Upper lobe of left lung (tissue), 4 donors: ENCODE measurements around the gene MARK2.

Source experiments
- POLR2A ChIP-seq, 4 donors: fragments of 450-650 bp; IDR thresholded peaks; one replicate each; pipeline ENCODE4 v1.5.1; 2016 to 2017; ENCODE audit warnings: antibody characterized with exemption in 4 of 4, mild to moderate bottlenecking in 2 of 4
- TF ChIP-seq, protein P1 (sequence below), 6 experiments: fragments of 450-650 bp in 4 of 6; fragments of 200-600 bp in 2 of 6; sonication (generic) in 2 of 6; IDR thresholded peaks; one replicate each; pipeline ENCODE4 v1.5.1; 2016 to 2019; ENCODE audit warnings: antibody characterized with exemption in 6 of 6

- TF ChIP-seq POLR2A (IDR thresholded peaks at IDR 0.05), result no peak
- TF ChIP-seq, protein P1, sequence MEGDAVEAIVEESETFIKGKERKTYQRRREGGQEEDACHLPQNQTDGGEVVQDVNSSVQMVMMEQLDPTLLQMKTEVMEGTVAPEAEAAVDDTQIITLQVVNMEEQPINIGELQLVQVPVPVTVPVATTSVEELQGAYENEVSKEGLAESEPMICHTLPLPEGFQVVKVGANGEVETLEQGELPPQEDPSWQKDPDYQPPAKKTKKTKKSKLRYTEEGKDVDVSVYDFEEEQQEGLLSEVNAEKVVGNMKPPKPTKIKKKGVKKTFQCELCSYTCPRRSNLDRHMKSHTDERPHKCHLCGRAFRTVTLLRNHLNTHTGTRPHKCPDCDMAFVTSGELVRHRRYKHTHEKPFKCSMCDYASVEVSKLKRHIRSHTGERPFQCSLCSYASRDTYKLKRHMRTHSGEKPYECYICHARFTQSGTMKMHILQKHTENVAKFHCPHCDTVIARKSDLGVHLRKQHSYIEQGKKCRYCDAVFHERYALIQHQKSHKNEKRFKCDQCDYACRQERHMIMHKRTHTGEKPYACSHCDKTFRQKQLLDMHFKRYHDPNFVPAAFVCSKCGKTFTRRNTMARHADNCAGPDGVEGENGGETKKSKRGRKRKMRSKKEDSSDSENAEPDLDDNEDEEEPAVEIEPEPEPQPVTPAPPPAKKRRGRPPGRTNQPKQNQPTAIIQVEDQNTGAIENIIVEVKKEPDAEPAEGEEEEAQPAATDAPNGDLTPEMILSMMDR (IDR thresholded peaks at IDR 0.05), result no peak
These were observed 38.0 kb upstream of the MARK2 start for GRCh38 chr11:63800921-63801320.
